HCT116 (cell line): Measurements from ENCODE around the gene MRPL18. TPM values are rescaled to one million over a fixed set of nuclear protein-coding genes. Genes with fewer than 3 reads are reported as not detected.

Source experiments
- ATAC-seq: fragments of 200-7000 bp; cut with Tn5 transposase; 2 replicates; pipeline ENCODE4 v1.9.1; 2020; ENCODE audit warnings: mild to moderate bottlenecking, moderate library complexity
- BruUV-seq: library from RNA; stranded (reverse); fragments of 400-500 nt; replicated peaks from 2 replicates; lab custom pipeline; 2021; lab: Mats Ljungman, UMichigan
- CTCF ChIA-PET: fragments of 300-600 bp; sonication (Branson Sonifier 250); formaldehyde crosslinking; loops from one replicate; lab custom pipeline; 2021; ENCODE audit warnings: antibody characterized with exemption; lab: Charles Lee
- POLR2A ChIA-PET: fragments of 300-600, 350-600 bp; sonication (Branson Sonifier 250); formaldehyde crosslinking; loops from one replicate; lab custom pipeline; 2021; ENCODE audit warnings: antibody characterized with exemption; lab: Charles Lee
- RAD21 ChIA-PET, 2 experiments: fragments of 300-600 bp; sonication (Branson Sonifier 250); formaldehyde crosslinking; loops; one replicate each; lab custom pipeline; 2023; ENCODE audit warnings: low total read pairs in 2 of 2; ENCODE audit not compliant: uncharacterized antibody in 2 of 2, unreplicated experiment in 2 of 2, low non-redundant PET in 1 of 2; lab: Charles Lee
- DNase-seq: peaks from one replicate; pipeline ENCODE4 v3.0.0-alpha.2; 2010; ENCODE audit warnings: low read depth, low spot score
- H2AFZ ChIP-seq: fragments of 200-600 bp; shearing (Covaris generic), sonication (generic); 2 replicates; pipeline ENCODE4 v1.6.1; 2017; ENCODE audit warnings: low read depth, mixed run types, mixed read lengths, antibody characterized with exemption, low read length; ENCODE audit not compliant: poor library complexity, severe bottlenecking
- H3K27ac ChIP-seq: 2 replicates; pipeline ENCODE4 v1.5.1; 2012; ENCODE audit warnings: low read depth, low read length
- H3K27me3 ChIP-seq: fragments of 200-600 bp; sonication (generic); 2 replicates; pipeline ENCODE4 v1.6.1; 2016; ENCODE audit warnings: mixed run types, low read length, mixed read lengths; ENCODE audit not compliant: insufficient read depth
- H3K36me3 ChIP-seq, 2 experiments: fragments of 200-500 bp in 1 of 2; fragments of 200-600 bp in 1 of 2; sonication (Bioruptor generic) in 1 of 2; sonication (generic) in 1 of 2; 2 replicates each; pipeline versions ENCODE4 v1.5.1 to v1.6.1; 2014 to 2016; ENCODE audit warnings: low read length in 2 of 2, inconsistent platforms in 1 of 2, mixed read lengths in 1 of 2, mixed run types in 1 of 2; ENCODE audit not compliant: insufficient read depth in 2 of 2, control insufficient read depth in 1 of 2
- H3K4me1 ChIP-seq, 2 experiments: fragments of 200-600 bp in 1 of 2; sonication (generic) in 1 of 2; 2 replicates each; pipeline versions ENCODE4 v1.5.1 to v1.6.1; 2012 to 2017; ENCODE audit warnings: low read length in 2 of 2, inconsistent platforms in 1 of 2, mild to moderate bottlenecking in 1 of 2, mixed read lengths in 1 of 2, mixed run types in 1 of 2, moderate library complexity in 1 of 2; ENCODE audit not compliant: insufficient read depth in 2 of 2, control insufficient read depth in 1 of 2
- H3K4me2 ChIP-seq: fragments of 200-600 bp; sonication (generic); 2 replicates; pipeline ENCODE4 v1.6.1; 2017; ENCODE audit warnings: mixed run types, low read length, mixed read lengths
- H3K4me3 ChIP-seq, 2 experiments: fragments of 200-600 bp in 1 of 2; sonication (generic) in 1 of 2; replicated peaks in 1 of 2; 2 replicates each; pipeline ENCODE4 v1.5.1; 2011 to 2016; ENCODE audit warnings: low read length in 2 of 2, control low read depth in 1 of 2, low read depth in 1 of 2, mild to moderate bottlenecking in 1 of 2, mixed read lengths in 1 of 2, mixed run types in 1 of 2
- H3K79me2 ChIP-seq: fragments of 200-600 bp; sonication (generic); 2 replicates; pipeline ENCODE4 v1.6.1; 2017; ENCODE audit warnings: mild to moderate bottlenecking, mixed run types, low read length, moderate library complexity, mixed read lengths; ENCODE audit not compliant: insufficient read depth
- H3K9ac ChIP-seq: fragments of 200-600 bp; sonication (generic); 2 replicates; pipeline ENCODE4 v1.6.1; 2016; ENCODE audit warnings: low read length, mixed read lengths
- H3K9me2 ChIP-seq: fragments of 200-600 bp; sonication (generic), shearing (Covaris generic); 2 replicates; pipeline ENCODE4 v1.6.1; 2017; ENCODE audit warnings: mixed run types, mild to moderate bottlenecking, moderate library complexity; ENCODE audit not compliant: insufficient read depth
- H3K9me3 ChIP-seq, 2 experiments: fragments of 200-500 bp in 1 of 2; fragments of 200-600 bp in 1 of 2; sonication (Bioruptor generic) in 1 of 2; sonication (generic) in 1 of 2; 2 replicates each; pipeline ENCODE4 v1.6.1; 2014 to 2017; ENCODE audit warnings: low read length in 2 of 2, mixed read lengths in 2 of 2, inconsistent platforms in 1 of 2, low read depth in 1 of 2, mild to moderate bottlenecking in 1 of 2, mixed run types in 1 of 2, moderate library complexity in 1 of 2; ENCODE audit not compliant: control insufficient read depth in 1 of 2, insufficient read depth in 1 of 2
- H4K20me1 ChIP-seq: fragments of 200-600 bp; sonication (generic), shearing (Covaris generic); 2 replicates; pipeline ENCODE4 v1.6.1; 2017; ENCODE audit warnings: mixed run types, mild to moderate bottlenecking, moderate library complexity; ENCODE audit not compliant: insufficient read depth
- CBX3 ChIP-seq: IDR thresholded peaks from 2 replicates; pipeline ENCODE4 v1.6.1; 2012; ENCODE audit warnings: low read depth
- CEBPB ChIP-seq: IDR thresholded peaks from 2 replicates; pipeline ENCODE4 v1.6.1; 2012; ENCODE audit warnings: low read depth
- POLR2A ChIP-seq: IDR thresholded peaks from 2 replicates; pipeline ENCODE4 v1.7.0; 2011; ENCODE audit warnings: borderline replicate concordance; ENCODE audit not compliant: insufficient read depth, insufficient read length; ENCODE audit errors: extremely low read depth
- SIN3A ChIP-seq: IDR thresholded peaks from 2 replicates; pipeline ENCODE4 v1.6.1; 2012; ENCODE audit warnings: low read depth
- SP1 ChIP-seq: IDR thresholded peaks from 2 replicates; pipeline ENCODE4 v1.6.1; 2012; ENCODE audit warnings: low read depth
- intact Hi-C: fragments of 100-400 bp; cut with micrococcal nuclease; formaldehyde crosslinking; loops from 2 replicates; pipeline ENCODE4 v1.10.0; 2022
- total RNA-seq: library from RNA; stranded (reverse); gene quantifications from one replicate; pipeline ENCODE4 v1.2.1, GENCODE V29; 2021; ENCODE audit not compliant: unreplicated experiment
- TF ChIP-seq, protein P1 (sequence below): IDR thresholded peaks from 2 replicates; pipeline ENCODE4 v1.6.1; 2012; ENCODE audit warnings: low read depth

Gene MRPL18
- total RNA-seq, 1 experiment from 2014 or later, result 106 TPM

DNA sequence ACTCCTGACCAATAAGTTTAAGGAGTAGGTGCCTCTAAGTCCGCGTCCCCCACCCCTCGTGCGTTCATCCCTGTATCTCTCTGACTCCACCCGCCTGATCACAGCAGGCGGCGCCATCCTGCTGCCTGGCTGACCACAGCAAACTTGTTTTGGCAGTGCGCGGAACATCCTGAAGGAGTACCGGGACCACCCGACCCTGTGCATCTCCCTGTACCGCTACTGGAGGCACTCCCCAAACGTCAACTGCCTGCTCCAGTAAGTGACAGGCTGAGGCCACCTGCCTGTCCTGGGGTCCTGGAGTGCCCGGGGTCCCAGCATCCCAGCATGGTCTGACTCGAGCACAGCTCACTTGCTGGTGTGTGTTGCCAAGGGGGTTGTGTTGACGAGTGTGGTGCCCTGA is 28.8 kb downstream of the MRPL18 start:
- Histone ChIP-seq H3K79me2 (no peaks in the 10 kb centered on the region), H3K27ac (no peak overlapping the region), H3K9me2 (no peaks in the 10 kb centered on the region), H3K36me3 (no peaks in the 10 kb centered on the region), H2AFZ (no peak overlapping the region), H3K4me2 (no peak overlapping the region), H3K9ac (no peak overlapping the region), H3K4me1 (no peaks in the 10 kb centered on the region), H3K27me3 (no peaks in the 10 kb centered on the region), H3K4me3 (no peak overlapping the region), H3K9me3 (no peaks in the 10 kb centered on the region), H4K20me1 (no peaks in the 10 kb centered on the region)
- DNase-seq (no peak), ATAC-seq (no peak)
- intact Hi-C loops, result no loop called here
- ChIA-PET RAD21 (no interaction called here), POLR2A (no interaction called here), CTCF (no interaction called here)
- TF ChIP-seq CEBPB (no peak), SIN3A (no peak), POLR2A (no peak)
- no TSS peak for BruUV-seq

- no peak for ATAC-seq
- RAD21 ChIA-PET, result no interaction called here
- H4K20me1 ChIP-seq, result no peaks in the 10 kb centered on the region
- H3K4me1 ChIP-seq, result no peaks in the 10 kb centered on the region
- H3K79me2 ChIP-seq, result no peaks in the 10 kb centered on the region
- H3K27me3 ChIP-seq, result no peaks in the 10 kb centered on the region
- H3K9me3 ChIP-seq, result no peaks in the 10 kb centered on the region
- H3K36me3 ChIP-seq, result no peaks in the 10 kb centered on the region
- no peak for DNase-seq
- no peaks in the 10 kb centered on the region for H3K9me2 ChIP-seq
- H3K27ac ChIP-seq, result no peak overlapping the region
- no peak overlapping the region for H3K9ac ChIP-seq
- H3K4me3 ChIP-seq, result no peak overlapping the region
- no TSS peak for BruUV-seq
- TF ChIP-seq CBX3 (no peak), SP1 (no peak)
- TF ChIP-seq, protein P1, sequence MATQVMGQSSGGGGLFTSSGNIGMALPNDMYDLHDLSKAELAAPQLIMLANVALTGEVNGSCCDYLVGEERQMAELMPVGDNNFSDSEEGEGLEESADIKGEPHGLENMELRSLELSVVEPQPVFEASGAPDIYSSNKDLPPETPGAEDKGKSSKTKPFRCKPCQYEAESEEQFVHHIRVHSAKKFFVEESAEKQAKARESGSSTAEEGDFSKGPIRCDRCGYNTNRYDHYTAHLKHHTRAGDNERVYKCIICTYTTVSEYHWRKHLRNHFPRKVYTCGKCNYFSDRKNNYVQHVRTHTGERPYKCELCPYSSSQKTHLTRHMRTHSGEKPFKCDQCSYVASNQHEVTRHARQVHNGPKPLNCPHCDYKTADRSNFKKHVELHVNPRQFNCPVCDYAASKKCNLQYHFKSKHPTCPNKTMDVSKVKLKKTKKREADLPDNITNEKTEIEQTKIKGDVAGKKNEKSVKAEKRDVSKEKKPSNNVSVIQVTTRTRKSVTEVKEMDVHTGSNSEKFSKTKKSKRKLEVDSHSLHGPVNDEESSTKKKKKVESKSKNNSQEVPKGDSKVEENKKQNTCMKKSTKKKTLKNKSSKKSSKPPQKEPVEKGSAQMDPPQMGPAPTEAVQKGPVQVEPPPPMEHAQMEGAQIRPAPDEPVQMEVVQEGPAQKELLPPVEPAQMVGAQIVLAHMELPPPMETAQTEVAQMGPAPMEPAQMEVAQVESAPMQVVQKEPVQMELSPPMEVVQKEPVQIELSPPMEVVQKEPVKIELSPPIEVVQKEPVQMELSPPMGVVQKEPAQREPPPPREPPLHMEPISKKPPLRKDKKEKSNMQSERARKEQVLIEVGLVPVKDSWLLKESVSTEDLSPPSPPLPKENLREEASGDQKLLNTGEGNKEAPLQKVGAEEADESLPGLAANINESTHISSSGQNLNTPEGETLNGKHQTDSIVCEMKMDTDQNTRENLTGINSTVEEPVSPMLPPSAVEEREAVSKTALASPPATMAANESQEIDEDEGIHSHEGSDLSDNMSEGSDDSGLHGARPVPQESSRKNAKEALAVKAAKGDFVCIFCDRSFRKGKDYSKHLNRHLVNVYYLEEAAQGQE, result no peak
- POLR2A ChIA-PET, result no interaction called here
- H2AFZ ChIP-seq, result no peak overlapping the region
- H3K4me2 ChIP-seq, result no peak overlapping the region
- CTCF ChIA-PET, result no interaction called here
- intact Hi-C loops, result no loop called here
These were observed 29.8 kb downstream of the MRPL18 start for GRCh38 chr6:159819932-159820640.
